ENCODE results near the gene DENND4C.

The DENND4C gene

DNA sequence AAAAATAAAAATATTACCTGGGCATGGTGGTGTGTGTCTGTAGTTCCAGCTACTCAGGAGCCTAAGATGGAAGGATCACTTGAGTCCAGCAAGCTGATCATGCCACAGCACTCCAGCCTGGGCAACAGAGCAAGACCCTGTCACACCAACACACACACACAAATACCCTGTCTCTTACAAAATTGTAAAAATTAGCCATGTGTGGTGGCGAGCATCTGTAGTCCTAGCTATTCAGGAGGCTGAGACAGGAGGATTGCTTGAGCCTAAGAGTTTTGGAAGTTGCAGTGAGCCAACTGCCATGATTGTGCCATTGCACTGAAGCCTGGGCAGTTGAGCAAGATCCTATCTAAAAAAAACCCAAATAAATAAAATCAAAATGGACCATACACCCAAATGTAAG, 32.1 kb upstream of the DENND4C start:
- DNase-seq (ENCODE audit: low spot score) (no peak), ATAC-seq (ENCODE audit: low read depth) (no peak)
- Histone ChIP-seq H3K4me3 (ENCODE audit: severe bottlenecking) (no peak overlapping the region), H3K9me3 (ENCODE audit: severe bottlenecking) (no peaks in the 10 kb centered on the region), H3K4me1 (ENCODE audit: insufficient read depth, poor library complexity, severe bottlenecking) (no peaks in the 10 kb centered on the region), H3K36me3 (ENCODE audit: low read depth) (no peaks in the 10 kb centered on the region), H3K27ac (ENCODE audit: poor library complexity, severe bottlenecking) (no peak overlapping the region), H3K27me3 (ENCODE audit: insufficient read depth, poor library complexity, severe bottlenecking) (no peaks in the 10 kb centered on the region)
- TF ChIP-seq, protein P1, sequence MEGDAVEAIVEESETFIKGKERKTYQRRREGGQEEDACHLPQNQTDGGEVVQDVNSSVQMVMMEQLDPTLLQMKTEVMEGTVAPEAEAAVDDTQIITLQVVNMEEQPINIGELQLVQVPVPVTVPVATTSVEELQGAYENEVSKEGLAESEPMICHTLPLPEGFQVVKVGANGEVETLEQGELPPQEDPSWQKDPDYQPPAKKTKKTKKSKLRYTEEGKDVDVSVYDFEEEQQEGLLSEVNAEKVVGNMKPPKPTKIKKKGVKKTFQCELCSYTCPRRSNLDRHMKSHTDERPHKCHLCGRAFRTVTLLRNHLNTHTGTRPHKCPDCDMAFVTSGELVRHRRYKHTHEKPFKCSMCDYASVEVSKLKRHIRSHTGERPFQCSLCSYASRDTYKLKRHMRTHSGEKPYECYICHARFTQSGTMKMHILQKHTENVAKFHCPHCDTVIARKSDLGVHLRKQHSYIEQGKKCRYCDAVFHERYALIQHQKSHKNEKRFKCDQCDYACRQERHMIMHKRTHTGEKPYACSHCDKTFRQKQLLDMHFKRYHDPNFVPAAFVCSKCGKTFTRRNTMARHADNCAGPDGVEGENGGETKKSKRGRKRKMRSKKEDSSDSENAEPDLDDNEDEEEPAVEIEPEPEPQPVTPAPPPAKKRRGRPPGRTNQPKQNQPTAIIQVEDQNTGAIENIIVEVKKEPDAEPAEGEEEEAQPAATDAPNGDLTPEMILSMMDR (IDR thresholded peaks at IDR 0.05; ENCODE audit: poor library complexity, severe bottlenecking), result no peak

DNA sequence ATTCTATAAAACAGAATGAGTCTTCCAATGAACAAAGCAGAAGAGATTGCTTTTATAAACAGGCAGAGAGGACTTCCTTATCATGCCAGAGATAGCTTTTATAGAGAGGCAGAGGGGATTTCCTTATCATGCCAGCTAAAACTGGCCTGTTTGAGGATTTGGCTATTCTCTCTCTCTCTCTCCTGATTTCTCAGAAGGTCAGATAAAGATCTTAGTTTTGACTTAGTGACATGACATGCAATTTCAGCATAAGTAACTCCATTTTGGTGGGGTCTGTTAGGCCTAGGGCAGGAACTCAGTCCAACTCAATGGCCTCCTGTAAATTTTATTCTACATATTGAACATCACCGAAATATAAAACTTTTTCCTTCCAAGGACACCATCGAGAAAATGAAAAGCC, 31.5 kb upstream of the DENND4C start:
- H3K36me3 ChIP-seq (ENCODE audit: low read depth), result no peaks in the 10 kb centered on the region
- no peak overlapping the region for H3K4me3 ChIP-seq (ENCODE audit: severe bottlenecking)
- no peak for DNase-seq (ENCODE audit: low spot score)
- no peaks in the 10 kb centered on the region for H3K27me3 ChIP-seq (ENCODE audit: insufficient read depth, poor library complexity, severe bottlenecking)
- H3K4me1 ChIP-seq (ENCODE audit: insufficient read depth, poor library complexity, severe bottlenecking), result no peaks in the 10 kb centered on the region
- ATAC-seq (ENCODE audit: low read depth), result no peak
- TF ChIP-seq, protein P1 (IDR thresholded peaks at IDR 0.05; ENCODE audit: poor library complexity, severe bottlenecking), result no peak
- no peaks in the 10 kb centered on the region for H3K9me3 ChIP-seq (ENCODE audit: severe bottlenecking)
- no peak overlapping the region for H3K27ac ChIP-seq (ENCODE audit: poor library complexity, severe bottlenecking)

- no peaks in the 10 kb centered on the region for H3K36me3 ChIP-seq (ENCODE audit: low read depth)
- H3K4me1 ChIP-seq (ENCODE audit: insufficient read depth, poor library complexity, severe bottlenecking), result no peaks in the 10 kb centered on the region
- DNase-seq (ENCODE audit: low spot score), result no peak
- H3K27me3 ChIP-seq (ENCODE audit: insufficient read depth, poor library complexity, severe bottlenecking), result no peaks in the 10 kb centered on the region
- H3K9me3 ChIP-seq (ENCODE audit: severe bottlenecking), result no peaks in the 10 kb centered on the region
- ATAC-seq (ENCODE audit: low read depth), result no peak
- no peak overlapping the region for H3K4me3 ChIP-seq (ENCODE audit: severe bottlenecking)
- TF ChIP-seq, protein P1 (IDR thresholded peaks at IDR 0.05; ENCODE audit: poor library complexity, severe bottlenecking), result no peak
- H3K27ac ChIP-seq (ENCODE audit: poor library complexity, severe bottlenecking), result no peak overlapping the region
Measured at GRCh38 chr9:19200229-19200628, 30.3 kb upstream of the DENND4C start.

DNA sequence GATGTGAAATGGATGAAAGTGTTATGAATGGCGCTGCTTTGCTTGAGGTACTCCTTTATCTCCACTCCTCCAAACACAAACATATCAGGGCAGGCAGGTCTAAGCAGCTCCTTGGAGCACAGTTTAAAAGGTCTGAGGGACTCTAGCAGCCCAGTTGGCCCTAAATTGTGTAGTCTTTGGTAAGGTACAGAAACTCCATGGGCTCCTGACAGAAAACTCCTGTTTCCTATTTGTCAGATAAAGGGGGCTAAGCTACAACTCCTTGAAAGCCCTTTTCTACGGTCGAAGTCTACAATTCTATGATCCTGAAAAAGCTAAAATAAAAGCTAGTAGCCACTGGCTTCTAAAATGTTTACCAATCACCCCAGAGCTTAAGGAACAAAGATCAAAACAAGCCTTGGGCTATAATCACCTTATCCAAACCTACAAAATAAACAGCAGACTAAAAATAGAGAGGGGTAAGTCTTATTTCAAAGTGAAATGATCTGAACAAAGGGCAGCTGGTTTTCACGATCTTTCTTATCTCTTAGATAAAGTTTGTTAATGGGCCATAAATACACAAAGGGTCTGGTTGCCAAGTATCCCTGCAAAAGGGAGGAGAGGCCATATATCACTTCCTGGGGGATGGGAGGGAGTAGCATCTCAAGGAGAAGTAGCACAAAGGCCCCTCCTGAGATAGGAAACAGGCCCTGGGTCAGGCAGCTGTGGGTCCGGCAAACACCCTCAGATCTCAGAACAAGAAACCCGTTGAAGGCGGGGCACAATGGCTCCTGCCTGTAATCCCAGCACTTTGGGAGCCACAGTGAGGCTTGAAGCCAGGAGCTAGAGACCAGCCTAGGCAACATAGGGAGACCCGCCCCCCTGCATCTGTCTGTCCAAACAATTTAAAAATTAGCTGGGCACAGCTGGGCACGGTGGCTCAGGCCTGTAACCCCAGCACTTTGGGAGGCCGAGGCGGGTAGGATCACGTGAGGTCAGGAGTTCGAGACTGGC, 28.3 kb upstream of the DENND4C start:
- Histone ChIP-seq H3K27ac (ENCODE audit: poor library complexity, severe bottlenecking) (no peak overlapping the region), H3K9me3 (ENCODE audit: severe bottlenecking) (no peaks in the 10 kb centered on the region), H3K4me1 (ENCODE audit: insufficient read depth, poor library complexity, severe bottlenecking) (no peaks in the 10 kb centered on the region), H3K4me3 (ENCODE audit: severe bottlenecking) (no peak overlapping the region), H3K36me3 (ENCODE audit: low read depth) (no peaks in the 10 kb centered on the region), H3K27me3 (ENCODE audit: insufficient read depth, poor library complexity, severe bottlenecking) (no peaks in the 10 kb centered on the region)
- no peak for ATAC-seq (ENCODE audit: low read depth)
- DNase-seq (ENCODE audit: low spot score), result no peak
- TF ChIP-seq, protein P1 (IDR thresholded peaks at IDR 0.05; ENCODE audit: poor library complexity, severe bottlenecking), result no peak

DNA sequence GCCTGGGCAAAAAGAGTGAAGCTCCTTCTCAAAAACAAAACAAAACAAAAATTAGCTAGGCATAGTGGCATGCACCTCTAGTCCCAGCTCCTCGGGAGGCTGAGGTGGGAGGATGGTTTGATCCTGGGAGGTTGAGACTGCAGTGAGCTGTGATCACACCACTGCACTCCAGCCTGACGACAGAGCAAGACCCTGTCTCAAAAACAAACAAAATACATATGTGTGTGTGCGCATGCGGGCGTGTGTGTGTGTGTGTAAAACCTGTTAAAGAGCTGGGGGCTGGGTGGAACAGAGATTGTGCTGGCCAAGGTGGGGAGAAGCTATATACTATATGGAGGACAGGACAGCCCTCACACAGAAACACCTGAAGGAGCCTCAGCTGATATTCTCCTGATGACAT, 27.4 kb upstream of the DENND4C start:
- no peak overlapping the region for H3K27ac ChIP-seq (ENCODE audit: poor library complexity, severe bottlenecking)
- no peaks in the 10 kb centered on the region for H3K4me1 ChIP-seq (ENCODE audit: insufficient read depth, poor library complexity, severe bottlenecking)
- H3K4me3 ChIP-seq (ENCODE audit: severe bottlenecking), result no peak overlapping the region
- no peaks in the 10 kb centered on the region for H3K27me3 ChIP-seq (ENCODE audit: insufficient read depth, poor library complexity, severe bottlenecking)
- ATAC-seq (ENCODE audit: low read depth) (no peak), DNase-seq (ENCODE audit: low spot score) (no peak)
- H3K9me3 ChIP-seq (ENCODE audit: severe bottlenecking), result no peaks in the 10 kb centered on the region
- TF ChIP-seq, protein P1 (IDR thresholded peaks at IDR 0.05; ENCODE audit: poor library complexity, severe bottlenecking), result no peak
- H3K36me3 ChIP-seq (ENCODE audit: low read depth), result no peaks in the 10 kb centered on the region
